DOHH2 (cell line): ENCODE measurements around the gene GRIK2.

ENCODE experiments used
- EZH2phosphoT487 ChIP-seq: fragments of 200-600 bp; sonication (generic); IDR thresholded peaks from 2 replicates; pipeline ENCODE4 v1.6.1; 2017; ENCODE audit warnings: borderline replicate concordance, mild to moderate bottlenecking, antibody characterized with exemption, low read length, moderate library complexity, mixed read lengths
- TF ChIP-seq, protein P1 (sequence below): fragments of 200-600 bp; sonication (generic); IDR thresholded peaks from one replicate; pipeline ENCODE4 v1.5.1; 2014; ENCODE audit warnings: antibody characterized with exemption, mild to moderate bottlenecking, low read depth, low read length; ENCODE audit not compliant: poor library complexity, severe bottlenecking

DNA sequence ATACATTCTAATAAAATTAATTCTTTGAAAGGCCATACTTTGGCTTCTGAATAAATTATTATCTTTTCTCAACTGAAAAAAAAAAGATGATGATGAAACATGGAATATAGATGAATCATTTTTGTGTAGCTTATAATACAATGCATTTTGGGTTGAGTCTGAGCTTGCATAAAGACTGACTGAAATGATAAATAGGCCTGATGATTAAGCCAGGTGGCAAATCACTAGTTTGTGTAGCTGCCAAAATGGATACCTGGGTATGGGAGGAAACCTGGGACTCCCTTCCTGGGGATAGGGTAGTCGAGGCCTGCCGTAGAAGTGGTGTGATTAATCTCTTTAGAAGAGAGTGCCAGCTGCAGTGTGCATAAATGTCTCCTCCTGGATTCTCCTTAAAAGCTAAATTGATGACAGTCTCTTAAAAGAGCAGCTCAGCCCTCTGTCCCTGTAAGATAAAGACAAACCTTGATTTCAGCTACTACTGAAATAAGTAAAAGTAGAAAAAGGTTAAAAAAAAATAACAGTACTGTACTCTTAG is 275.1 kb downstream of the GRIK2 start:
- TF ChIP-seq, protein P1, sequence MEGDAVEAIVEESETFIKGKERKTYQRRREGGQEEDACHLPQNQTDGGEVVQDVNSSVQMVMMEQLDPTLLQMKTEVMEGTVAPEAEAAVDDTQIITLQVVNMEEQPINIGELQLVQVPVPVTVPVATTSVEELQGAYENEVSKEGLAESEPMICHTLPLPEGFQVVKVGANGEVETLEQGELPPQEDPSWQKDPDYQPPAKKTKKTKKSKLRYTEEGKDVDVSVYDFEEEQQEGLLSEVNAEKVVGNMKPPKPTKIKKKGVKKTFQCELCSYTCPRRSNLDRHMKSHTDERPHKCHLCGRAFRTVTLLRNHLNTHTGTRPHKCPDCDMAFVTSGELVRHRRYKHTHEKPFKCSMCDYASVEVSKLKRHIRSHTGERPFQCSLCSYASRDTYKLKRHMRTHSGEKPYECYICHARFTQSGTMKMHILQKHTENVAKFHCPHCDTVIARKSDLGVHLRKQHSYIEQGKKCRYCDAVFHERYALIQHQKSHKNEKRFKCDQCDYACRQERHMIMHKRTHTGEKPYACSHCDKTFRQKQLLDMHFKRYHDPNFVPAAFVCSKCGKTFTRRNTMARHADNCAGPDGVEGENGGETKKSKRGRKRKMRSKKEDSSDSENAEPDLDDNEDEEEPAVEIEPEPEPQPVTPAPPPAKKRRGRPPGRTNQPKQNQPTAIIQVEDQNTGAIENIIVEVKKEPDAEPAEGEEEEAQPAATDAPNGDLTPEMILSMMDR, result no peak
- TF ChIP-seq EZH2phosphoT487, result no peak
